ENCODE data around the gene HHIP. TPM values are rescaled to one million over a fixed set of nuclear protein-coding genes. Genes with fewer than 3 reads are reported as not detected.
A peak's percentile ranks its signal among the peaks of the same experiment; 100 is the strongest.

The HHIP gene
- total and polyA plus RNA-seq, 2 experiments from 2014 or later, result 20.8 to 29.2 TPM

- TF ChIP-seq EZH2 (IDR thresholded peaks at IDR 0.05; ENCODE audit: borderline replicate concordance) (no peak), EZH2phosphoT487 (IDR thresholded peaks at IDR 0.05; ENCODE audit: low read depth, severe bottlenecking, unreplicated experiment) (no peak), CTCF (IDR thresholded peaks at IDR 0.05; ENCODE audit: poor library complexity) (no peak)
- Histone ChIP-seq H4K20me1 (ENCODE audit: insufficient read depth, poor library complexity, severe bottlenecking) (no peaks in the 10 kb centered on the region), H3K27ac (no peak overlapping the region), H3K4me3 (no peak overlapping the region), H3K4me1 (ENCODE audit: insufficient read depth) (no peaks in the 10 kb centered on the region), H3K27me3 (no peaks in the 10 kb centered on the region), H2AFZ (no peak overlapping the region), H3K36me3 (replicated peaks; ENCODE audit: insufficient read depth, low read depth) (no peaks in the 10 kb centered on the region), H3K79me2 (no peaks in the 10 kb centered on the region), H3K4me2 (no peak overlapping the region), H3K9me3 (ENCODE audit: low read depth) (no peaks in the 10 kb centered on the region), H3K9me2 (replicated peaks; ENCODE audit: insufficient read depth) (no peaks in the 10 kb centered on the region)
- no peak for DNase-seq (ENCODE audit: low spot score)
- WGBS (ENCODE audit: low lambda C conversion rate, missing lambda C conversion rate), result 59% methylated on average over 4 of the region's 4 CpGs
Measured at GRCh38 chr4:144748814-144749555, 103.0 kb downstream of the HHIP start.

GRCh38 chr4:144750348-144750747 is 104.4 kb downstream of the HHIP start:
- Histone ChIP-seq H3K9me2 (replicated peaks; ENCODE audit: insufficient read depth) (no peaks in the 10 kb centered on the region), H2AFZ (no peak overlapping the region), H3K27ac (no peak overlapping the region), H3K27me3 (no peaks in the 10 kb centered on the region), H3K36me3 (replicated peaks; ENCODE audit: insufficient read depth, low read depth) (no peaks in the 10 kb centered on the region), H4K20me1 (ENCODE audit: insufficient read depth, poor library complexity, severe bottlenecking) (no peaks in the 10 kb centered on the region), H3K4me2 (no peak overlapping the region), H3K79me2 (no peaks in the 10 kb centered on the region), H3K9me3 (ENCODE audit: low read depth) (no peaks in the 10 kb centered on the region), H3K4me1 (ENCODE audit: insufficient read depth) (no peaks in the 10 kb centered on the region), H3K4me3 (no peak overlapping the region)
- DNase-seq (ENCODE audit: low spot score), result no peak
- WGBS (ENCODE audit: low lambda C conversion rate, missing lambda C conversion rate), result 43% methylated on average over 2 of the region's 2 CpGs
- no peak for TF ChIP-seq EZH2 (IDR thresholded peaks at IDR 0.05; ENCODE audit: borderline replicate concordance)
- no peak for TF ChIP-seq EZH2phosphoT487 (IDR thresholded peaks at IDR 0.05; ENCODE audit: low read depth, severe bottlenecking, unreplicated experiment)
- no peak for TF ChIP-seq CTCF (IDR thresholded peaks at IDR 0.05; ENCODE audit: poor library complexity)

GRCh38 chr4:144754562-144755410 is 108.8 kb downstream of the HHIP start:
- H2AFZ ChIP-seq, result no peak overlapping the region
- DNase-seq (ENCODE audit: low spot score), result no peak

More at GRCh38 chr4:144754562-144755410, 108.8 kb downstream of the HHIP start:
- WGBS (ENCODE audit: low lambda C conversion rate, missing lambda C conversion rate), result 80% methylated on average over 3 of the region's 3 CpGs
- no peaks in the 10 kb centered on the region for H3K79me2 ChIP-seq
- H3K27ac ChIP-seq, result no peak overlapping the region
- H3K4me2 ChIP-seq, result no peak overlapping the region
- no peak for TF ChIP-seq EZH2phosphoT487 (IDR thresholded peaks at IDR 0.05; ENCODE audit: low read depth, severe bottlenecking, unreplicated experiment)
- TF ChIP-seq CTCF (IDR thresholded peaks at IDR 0.05; ENCODE audit: poor library complexity), result peak; percentile 21
- TF ChIP-seq EZH2 (IDR thresholded peaks at IDR 0.05; ENCODE audit: borderline replicate concordance), result no peak
- H3K36me3 ChIP-seq (replicated peaks; ENCODE audit: insufficient read depth, low read depth), result no peaks in the 10 kb centered on the region
- H3K27me3 ChIP-seq, result no peaks in the 10 kb centered on the region
- H4K20me1 ChIP-seq (ENCODE audit: insufficient read depth, poor library complexity, severe bottlenecking), result no peaks in the 10 kb centered on the region
- no peak overlapping the region for H3K4me3 ChIP-seq
- H3K4me1 ChIP-seq (ENCODE audit: insufficient read depth), result no peaks in the 10 kb centered on the region
- no peaks in the 10 kb centered on the region for H3K9me3 ChIP-seq (ENCODE audit: low read depth)
- no peaks in the 10 kb centered on the region for H3K9me2 ChIP-seq (replicated peaks; ENCODE audit: insufficient read depth)
